Fibroblast of lung (primary cell): ENCODE measurements around the gene PKHD1. TPM values are rescaled to one million over a fixed set of nuclear protein-coding genes. Genes with fewer than 3 reads are reported as not detected.

Experiments
- DNase-seq, 2 donors: peaks; one replicate each; pipeline versions ENCODE4 v3.0.0 to v3.0.0-alpha.2; 2010; ENCODE audit warnings: low read depth in 2 of 2
- H2AFZ ChIP-seq: 2 replicates; pipeline ENCODE4 v1.5.1; 2012; ENCODE audit warnings: low read length, control low read depth, inconsistent platforms
- H3K27ac ChIP-seq: 2 replicates; pipeline ENCODE4 v1.5.1; 2011; ENCODE audit warnings: low read length, control low read depth; ENCODE audit not compliant: insufficient read depth
- H3K27me3 ChIP-seq: 2 replicates; pipeline ENCODE4 v1.5.1; 2011; ENCODE audit warnings: mild to moderate bottlenecking, low read length; ENCODE audit not compliant: control insufficient read depth, insufficient read depth
- H3K36me3 ChIP-seq: 2 replicates; pipeline ENCODE4 v1.5.1; 2011; ENCODE audit warnings: low read length; ENCODE audit not compliant: control insufficient read depth, insufficient read depth
- H3K4me1 ChIP-seq: 2 replicates; pipeline ENCODE4 v1.5.1; 2011; ENCODE audit warnings: low read length; ENCODE audit not compliant: control insufficient read depth, insufficient read depth; ENCODE audit errors: extremely low read depth
- H3K4me2 ChIP-seq: 2 replicates; pipeline ENCODE4 v1.5.1; 2011; ENCODE audit warnings: low read length, control low read depth; ENCODE audit not compliant: insufficient read depth; ENCODE audit errors: extremely low read depth
- H3K4me3 ChIP-seq, 4 experiments: fragments of 200-600 bp in 1 of 4; sonication (generic) in 1 of 4; replicated peaks in 1 of 4; 2 replicates each; pipeline ENCODE4 v1.5.1; 2011 to 2016; ENCODE audit warnings: low read length in 4 of 4, low read depth in 3 of 4, mild to moderate bottlenecking in 3 of 4, control low read depth in 2 of 4, inconsistent platforms in 1 of 4, mixed read lengths in 1 of 4; ENCODE audit not compliant: insufficient read depth in 1 of 4; ENCODE audit errors: control extremely low read depth in 1 of 4
- H3K79me2 ChIP-seq: 2 replicates; pipeline ENCODE4 v1.5.1; 2012; ENCODE audit warnings: mild to moderate bottlenecking, low read length, inconsistent platforms; ENCODE audit not compliant: control insufficient read depth, insufficient read depth
- H3K9ac ChIP-seq: 2 replicates; pipeline ENCODE4 v1.5.1; 2011; ENCODE audit warnings: mild to moderate bottlenecking, low read length, control low read depth; ENCODE audit not compliant: insufficient read depth
- H3K9me3 ChIP-seq: 2 replicates; pipeline ENCODE4 v1.5.1; 2012; ENCODE audit warnings: low read depth, low read length; ENCODE audit not compliant: control insufficient read depth, insufficient read depth
- H4K20me1 ChIP-seq: 2 replicates; pipeline ENCODE4 v1.5.1; 2011; ENCODE audit warnings: low read length; ENCODE audit not compliant: control insufficient read depth, insufficient read depth; ENCODE audit errors: extremely low read depth
- EZH2 ChIP-seq: IDR thresholded peaks from 2 replicates; pipeline ENCODE4 v1.5.1; 2012; ENCODE audit warnings: low read length, control low read depth, mild to moderate bottlenecking; ENCODE audit errors: missing control alignments
- polyA plus RNA-seq, 2 donors: library from polyadenylated mRNA; depleted of rRNA in 1 of 2; stranded (reverse) in 1 of 2; unstranded in 1 of 2; fragments of >200 nt; gene quantifications; 2 replicates each; pipeline ENCODE4 v1.2.1, GENCODE V29; 2011 to 2012; ENCODE audit warnings: missing spikeins in 1 of 2
- total RNA-seq: library from RNA; depleted of rRNA; stranded (reverse); fragments of >200 nt; gene quantifications from 2 replicates; pipeline ENCODE4 v1.2.1, GENCODE V29; 2014
- TF ChIP-seq, protein P1 (sequence below), 2 donors: IDR thresholded peaks in 1 of 2; conservative IDR thresholded peaks in 1 of 2; 1 replicate in 1 of 2; 2 replicates in 1 of 2; pipeline ENCODE4 v1.5.1; 2011 to 2012; ENCODE audit warnings: low read length in 2 of 2, control low read depth in 1 of 2, inconsistent platforms in 1 of 2, low read depth in 1 of 2, mild to moderate bottlenecking in 1 of 2

PKHD1 gene
- total and polyA plus RNA-seq, 2 donors (not counting 1 experiment from before 2014, with no cell fraction given), result not detected

DNA sequence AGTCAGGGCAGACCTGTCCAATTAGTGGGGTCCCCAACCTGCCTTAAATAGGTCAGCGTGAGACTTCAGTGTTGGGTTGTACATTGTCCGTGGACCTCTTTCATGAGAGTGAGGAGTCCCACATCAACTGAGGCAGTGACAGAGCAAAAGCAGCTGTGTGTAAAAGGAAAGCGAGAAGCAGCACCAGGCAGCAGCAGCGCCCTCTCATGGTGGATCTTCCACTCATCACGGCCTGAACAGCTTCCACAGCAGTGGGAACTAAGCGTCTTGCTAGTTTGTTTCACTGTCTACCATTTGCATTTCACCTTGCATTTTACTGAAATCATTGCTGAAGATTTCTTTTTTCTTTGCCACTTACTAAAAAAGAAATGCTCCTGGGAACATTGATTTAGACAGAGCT lies 333.8 kb downstream of the PKHD1 start:
- H3K36me3 ChIP-seq, result no peaks in the 10 kb centered on the region
- H2AFZ ChIP-seq, result no peak overlapping the region
- DNase-seq, result no peak
- H3K9ac ChIP-seq, result no peak overlapping the region
- no peak overlapping the region for H3K4me2 ChIP-seq
- H3K27me3 ChIP-seq, result no peaks in the 10 kb centered on the region
- no peak overlapping the region for H3K4me3 ChIP-seq
- H3K27ac ChIP-seq, result no peak overlapping the region
- TF ChIP-seq EZH2, result no peak
- TF ChIP-seq, protein P1, sequence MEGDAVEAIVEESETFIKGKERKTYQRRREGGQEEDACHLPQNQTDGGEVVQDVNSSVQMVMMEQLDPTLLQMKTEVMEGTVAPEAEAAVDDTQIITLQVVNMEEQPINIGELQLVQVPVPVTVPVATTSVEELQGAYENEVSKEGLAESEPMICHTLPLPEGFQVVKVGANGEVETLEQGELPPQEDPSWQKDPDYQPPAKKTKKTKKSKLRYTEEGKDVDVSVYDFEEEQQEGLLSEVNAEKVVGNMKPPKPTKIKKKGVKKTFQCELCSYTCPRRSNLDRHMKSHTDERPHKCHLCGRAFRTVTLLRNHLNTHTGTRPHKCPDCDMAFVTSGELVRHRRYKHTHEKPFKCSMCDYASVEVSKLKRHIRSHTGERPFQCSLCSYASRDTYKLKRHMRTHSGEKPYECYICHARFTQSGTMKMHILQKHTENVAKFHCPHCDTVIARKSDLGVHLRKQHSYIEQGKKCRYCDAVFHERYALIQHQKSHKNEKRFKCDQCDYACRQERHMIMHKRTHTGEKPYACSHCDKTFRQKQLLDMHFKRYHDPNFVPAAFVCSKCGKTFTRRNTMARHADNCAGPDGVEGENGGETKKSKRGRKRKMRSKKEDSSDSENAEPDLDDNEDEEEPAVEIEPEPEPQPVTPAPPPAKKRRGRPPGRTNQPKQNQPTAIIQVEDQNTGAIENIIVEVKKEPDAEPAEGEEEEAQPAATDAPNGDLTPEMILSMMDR (conservative IDR thresholded peaks at IDR 0.05 in 1 of 2, IDR thresholded peaks at IDR 0.05 in 1 of 2; ENCODE audit: low read depth in 1 of 2, low read length in 2 of 2), result no peak
- H3K9me3 ChIP-seq, result no peaks in the 10 kb centered on the region
- no peaks in the 10 kb centered on the region for H3K4me1 ChIP-seq
- H3K79me2 ChIP-seq, result no peaks in the 10 kb centered on the region
- no peaks in the 10 kb centered on the region for H4K20me1 ChIP-seq

DNA sequence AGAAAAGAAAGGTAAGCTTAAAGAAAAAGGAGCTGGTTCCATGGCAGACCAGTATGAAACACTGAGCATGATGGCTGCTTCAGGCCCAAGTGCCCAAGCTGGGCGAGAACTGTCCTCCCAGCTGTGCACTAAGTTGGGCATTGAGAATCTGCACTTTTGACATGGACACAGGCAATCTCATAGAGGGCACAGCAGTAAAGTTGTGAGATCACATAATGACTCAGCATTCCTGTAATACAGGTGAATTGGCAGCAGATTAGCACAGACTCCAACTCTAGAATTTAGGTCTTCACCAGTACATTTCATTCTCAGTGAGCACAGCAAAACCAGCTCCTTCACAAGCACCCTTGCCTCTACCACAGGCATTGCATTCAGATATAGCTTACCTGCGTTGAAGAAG lies 343.4 kb downstream of the PKHD1 start:
- no peak for DNase-seq
- Histone ChIP-seq H3K9ac (no peak overlapping the region), H3K27me3 (no peaks in the 10 kb centered on the region), H4K20me1 (no peaks in the 10 kb centered on the region), H3K4me1 (no peaks in the 10 kb centered on the region), H3K9me3 (no peaks in the 10 kb centered on the region), H3K36me3 (no peaks in the 10 kb centered on the region), H3K79me2 (no peaks in the 10 kb centered on the region), H3K4me3 (no peak overlapping the region), H3K4me2 (no peak overlapping the region), H3K27ac (no peak overlapping the region), H2AFZ (no peak overlapping the region)
- TF ChIP-seq, protein P1 (conservative IDR thresholded peaks at IDR 0.05 in 1 of 2, IDR thresholded peaks at IDR 0.05 in 1 of 2; ENCODE audit: low read depth in 1 of 2, low read length in 2 of 2), result no peak
- TF ChIP-seq EZH2, result no peak

DNA sequence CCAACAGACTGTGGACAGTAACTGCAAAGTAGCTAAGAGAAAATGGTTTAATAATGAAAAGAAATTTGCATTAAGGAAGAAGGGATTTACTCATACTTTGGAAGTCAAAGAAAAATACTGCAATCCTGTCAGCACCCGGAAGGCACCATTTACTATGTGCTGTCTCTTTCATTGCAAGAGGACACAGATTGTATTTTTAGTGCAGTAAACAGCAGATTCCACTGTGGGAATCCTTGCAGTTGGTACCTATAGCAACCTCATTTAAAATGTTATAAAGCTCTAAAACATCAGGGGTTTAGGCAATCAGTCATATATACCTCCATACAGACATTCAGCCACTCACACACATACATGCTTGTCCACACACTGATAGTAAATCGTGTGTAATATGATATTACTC lies 346.8 kb downstream of the PKHD1 start:
- H2AFZ ChIP-seq, result no peak overlapping the region
- no peaks in the 10 kb centered on the region for H3K9me3 ChIP-seq
- H3K4me2 ChIP-seq, result no peak overlapping the region
- H3K27me3 ChIP-seq, result no peaks in the 10 kb centered on the region
- no peaks in the 10 kb centered on the region for H3K4me1 ChIP-seq
- no peak overlapping the region for H3K9ac ChIP-seq
- H3K4me3 ChIP-seq, result no peak overlapping the region
- DNase-seq, result no peak
- H4K20me1 ChIP-seq, result no peaks in the 10 kb centered on the region
- H3K79me2 ChIP-seq, result no peaks in the 10 kb centered on the region
- TF ChIP-seq, protein P1 (conservative IDR thresholded peaks at IDR 0.05 in 1 of 2, IDR thresholded peaks at IDR 0.05 in 1 of 2; ENCODE audit: low read depth in 1 of 2, low read length in 2 of 2), result no peak
- no peak for TF ChIP-seq EZH2
- H3K27ac ChIP-seq, result no peak overlapping the region
- no peaks in the 10 kb centered on the region for H3K36me3 ChIP-seq
